NCI-H2081 (cell line): ENCODE measurements around the gene DOCK1.

Experiments
- DNase-seq, 2 experiments: peaks; one replicate each; lab custom pipeline; 2025; lab: John Stamatoyannopoulos, UW

DOCK1 gene

GRCh38 chr10:127221281-127221680 lies 316.1 kb downstream of the DOCK1 start:
- no peak for DNase-seq

- no peak for DNase-seq
These were observed 321.8 kb downstream of the DOCK1 start for GRCh38 chr10:127227027-127227426.

GRCh38 chr10:127227663-127228062 lies 322.4 kb downstream of the DOCK1 start:
- no peak for DNase-seq

GRCh38 chr10:127228195-127228787 lies 323.1 kb downstream of the DOCK1 start:
- DNase-seq = no peak

GRCh38 chr10:127234306-127234800 lies 329.1 kb downstream of the DOCK1 start:
- DNase-seq = no peak

GRCh38 chr10:127236266-127236665 lies 331.0 kb downstream of the DOCK1 start:
- DNase-seq = no peak

GRCh38 chr10:127242914-127243313 lies 337.7 kb downstream of the DOCK1 start:
- no peak for DNase-seq

GRCh38 chr10:127243490-127244272 lies 338.5 kb downstream of the DOCK1 start:
- peak in 1 of 2 experiments; percentile 24 for DNase-seq

GRCh38 chr10:127245456-127245855 lies 340.2 kb downstream of the DOCK1 start:
- no peak for DNase-seq

GRCh38 chr10:127250031-127250430 lies 344.8 kb downstream of the DOCK1 start:
- DNase-seq = no peak

GRCh38 chr10:127252818-127253217 lies 347.6 kb downstream of the DOCK1 start:
- no peak for DNase-seq

GRCh38 chr10:127254276-127254675 lies 349.0 kb downstream of the DOCK1 start:
- no peak for DNase-seq

GRCh38 chr10:127257395-127257794 lies 352.2 kb downstream of the DOCK1 start:
- no peak for DNase-seq

- no peak for DNase-seq
These were observed 354.1 kb downstream of the DOCK1 start for GRCh38 chr10:127259347-127259746.

GRCh38 chr10:127262606-127263005 lies 357.4 kb downstream of the DOCK1 start:
- no peak for DNase-seq

GRCh38 chr10:127265288-127265687 lies 360.1 kb downstream of the DOCK1 start:
- no peak for DNase-seq

- DNase-seq = no peak
These were observed 361.2 kb downstream of the DOCK1 start for GRCh38 chr10:127266431-127266830.

- no peak for DNase-seq
These were observed 362.2 kb downstream of the DOCK1 start for GRCh38 chr10:127267442-127267841.

GRCh38 chr10:127272076-127272475 lies 366.8 kb downstream of the DOCK1 start:
- DNase-seq = no peak

GRCh38 chr10:127275272-127275671 lies 370.0 kb downstream of the DOCK1 start:
- no peak for DNase-seq

GRCh38 chr10:127275793-127276450 lies 370.7 kb downstream of the DOCK1 start:
- DNase-seq = no peak

- no peak for DNase-seq
These were observed 371.7 kb downstream of the DOCK1 start for GRCh38 chr10:127276794-127277462.
